AG09309 (cell line): ENCODE measurements around the gene PAAF1.

Experiments
- DNase-seq: peaks from one replicate; pipeline ENCODE4 v3.0.0-alpha.2; 2010; ENCODE audit warnings: low read depth
- H3K4me3 ChIP-seq: 2 replicates; pipeline ENCODE4 v1.5.1; 2011; ENCODE audit warnings: mild to moderate bottlenecking, low read depth, low read length, moderate library complexity; ENCODE audit not compliant: control insufficient read depth
- TF ChIP-seq, protein P1 (sequence below): IDR thresholded peaks from 2 replicates; pipeline ENCODE4 v1.5.1; 2011; ENCODE audit warnings: mild to moderate bottlenecking, low read depth, low read length, inconsistent platforms; ENCODE audit not compliant: insufficient read depth, control insufficient read depth; ENCODE audit errors: missing control alignments

PAAF1 gene

DNA sequence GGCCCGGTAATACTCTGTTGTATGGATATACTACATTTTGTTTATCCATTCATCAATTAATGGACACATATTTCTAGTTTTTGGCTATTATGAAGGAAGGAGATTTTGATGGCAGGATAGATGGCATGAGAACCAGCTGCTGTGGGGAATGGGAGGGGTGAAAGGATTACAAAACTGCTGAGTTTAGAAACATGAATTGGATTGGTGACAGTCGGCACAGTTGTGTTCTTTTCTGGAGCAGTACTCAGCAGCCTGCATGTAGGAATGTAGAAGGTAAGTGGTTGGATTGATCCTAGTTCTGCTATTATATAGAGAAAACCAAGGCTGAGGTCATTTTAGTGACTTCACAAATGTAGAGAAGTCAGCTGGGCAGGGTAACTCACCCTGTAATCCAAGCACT, 7.1 kb downstream of the PAAF1 start:
- TF ChIP-seq, protein P1, sequence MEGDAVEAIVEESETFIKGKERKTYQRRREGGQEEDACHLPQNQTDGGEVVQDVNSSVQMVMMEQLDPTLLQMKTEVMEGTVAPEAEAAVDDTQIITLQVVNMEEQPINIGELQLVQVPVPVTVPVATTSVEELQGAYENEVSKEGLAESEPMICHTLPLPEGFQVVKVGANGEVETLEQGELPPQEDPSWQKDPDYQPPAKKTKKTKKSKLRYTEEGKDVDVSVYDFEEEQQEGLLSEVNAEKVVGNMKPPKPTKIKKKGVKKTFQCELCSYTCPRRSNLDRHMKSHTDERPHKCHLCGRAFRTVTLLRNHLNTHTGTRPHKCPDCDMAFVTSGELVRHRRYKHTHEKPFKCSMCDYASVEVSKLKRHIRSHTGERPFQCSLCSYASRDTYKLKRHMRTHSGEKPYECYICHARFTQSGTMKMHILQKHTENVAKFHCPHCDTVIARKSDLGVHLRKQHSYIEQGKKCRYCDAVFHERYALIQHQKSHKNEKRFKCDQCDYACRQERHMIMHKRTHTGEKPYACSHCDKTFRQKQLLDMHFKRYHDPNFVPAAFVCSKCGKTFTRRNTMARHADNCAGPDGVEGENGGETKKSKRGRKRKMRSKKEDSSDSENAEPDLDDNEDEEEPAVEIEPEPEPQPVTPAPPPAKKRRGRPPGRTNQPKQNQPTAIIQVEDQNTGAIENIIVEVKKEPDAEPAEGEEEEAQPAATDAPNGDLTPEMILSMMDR = no peak

DNA sequence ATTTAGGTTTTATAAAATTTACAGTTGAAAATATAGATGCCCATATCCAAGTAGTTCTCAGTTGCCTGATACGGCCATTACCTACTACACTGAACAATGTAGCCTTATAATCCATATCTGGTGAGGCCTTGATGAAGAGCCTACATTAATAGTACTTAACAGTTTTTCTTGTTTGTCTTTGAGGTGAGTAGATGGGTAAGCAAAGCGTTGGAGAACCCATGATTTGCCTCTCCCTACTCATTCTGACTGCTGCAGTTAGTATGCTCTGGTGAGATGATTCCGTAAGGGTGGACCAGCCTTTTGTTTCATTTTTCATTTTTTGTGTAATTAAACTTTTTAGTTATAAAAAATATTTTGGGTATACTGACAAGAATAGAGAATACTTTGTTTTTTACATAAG, 11.4 kb downstream of the PAAF1 start:
- TF ChIP-seq, protein P1 = no peak
- no peak for DNase-seq
- H3K4me3 ChIP-seq = no peak overlapping the region

More for the DNA sequence above, 7.1 kb downstream of the PAAF1 start:
- no peak overlapping the region for H3K4me3 ChIP-seq
- DNase-seq = no peak

DNA sequence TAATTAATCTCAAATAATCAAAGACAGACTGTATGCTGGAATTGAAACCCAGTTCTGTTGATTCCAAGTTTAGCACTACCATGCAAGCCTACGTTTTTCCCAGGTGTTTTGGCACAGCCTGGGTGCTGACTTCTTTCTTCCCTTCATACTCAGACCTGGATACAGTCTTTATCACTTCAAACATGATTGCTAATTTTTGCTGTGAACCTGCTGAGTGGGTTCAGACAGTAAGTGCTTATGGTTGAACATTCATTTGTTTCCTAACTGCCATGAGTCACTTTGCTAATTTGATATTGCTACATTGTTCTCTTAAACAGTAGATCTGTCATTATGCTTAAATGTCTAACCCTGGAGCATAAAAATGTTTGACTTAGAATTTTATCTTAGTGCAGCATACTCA, 12.2 kb downstream of the PAAF1 start:
- peak; percentile 34 for DNase-seq
- no peak overlapping the region for H3K4me3 ChIP-seq
- TF ChIP-seq, protein P1 = no peak

DNA sequence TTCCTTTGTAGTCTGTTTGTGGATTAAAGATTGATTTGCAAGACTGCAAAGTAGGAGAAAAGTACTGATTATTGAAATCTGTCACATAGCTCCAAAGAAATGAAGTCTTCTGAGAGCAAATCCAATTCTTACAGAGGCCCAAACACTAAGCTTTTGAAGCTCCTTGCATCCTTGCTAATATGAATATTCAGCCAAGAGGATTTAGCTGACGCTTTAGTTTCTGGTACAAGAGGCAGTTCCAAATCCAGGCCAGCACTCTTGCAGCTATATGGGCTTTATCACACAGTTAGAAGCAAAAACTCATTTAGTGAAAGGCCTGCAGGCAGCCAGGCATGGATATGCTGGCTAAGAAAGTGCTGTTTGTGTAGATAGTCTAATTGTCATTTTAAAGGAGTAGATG, 12.7 kb downstream of the PAAF1 start:
- no peak for DNase-seq
- no peak overlapping the region for H3K4me3 ChIP-seq
- TF ChIP-seq, protein P1 = no peak

DNA sequence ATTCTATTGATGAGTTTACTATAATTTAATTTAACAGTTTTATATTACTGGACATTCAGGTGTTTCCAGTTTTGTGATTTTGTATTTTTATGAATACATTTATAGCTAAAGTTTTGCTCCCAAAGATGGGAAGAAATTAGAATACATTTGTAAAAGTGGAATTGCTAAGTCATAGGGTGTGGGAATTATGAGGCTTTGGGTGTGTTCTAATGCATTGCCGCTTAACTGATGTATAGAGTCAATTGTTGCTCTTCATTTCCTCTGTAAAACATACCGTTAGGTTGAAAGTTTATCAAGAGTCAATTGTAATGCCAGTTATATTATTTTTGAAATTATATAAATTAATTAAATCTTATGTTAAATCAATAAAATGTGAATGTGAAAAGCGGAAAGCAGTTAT, 16.2 kb downstream of the PAAF1 start:
- no peak overlapping the region for H3K4me3 ChIP-seq
- TF ChIP-seq, protein P1 = no peak
- DNase-seq = no peak

DNA sequence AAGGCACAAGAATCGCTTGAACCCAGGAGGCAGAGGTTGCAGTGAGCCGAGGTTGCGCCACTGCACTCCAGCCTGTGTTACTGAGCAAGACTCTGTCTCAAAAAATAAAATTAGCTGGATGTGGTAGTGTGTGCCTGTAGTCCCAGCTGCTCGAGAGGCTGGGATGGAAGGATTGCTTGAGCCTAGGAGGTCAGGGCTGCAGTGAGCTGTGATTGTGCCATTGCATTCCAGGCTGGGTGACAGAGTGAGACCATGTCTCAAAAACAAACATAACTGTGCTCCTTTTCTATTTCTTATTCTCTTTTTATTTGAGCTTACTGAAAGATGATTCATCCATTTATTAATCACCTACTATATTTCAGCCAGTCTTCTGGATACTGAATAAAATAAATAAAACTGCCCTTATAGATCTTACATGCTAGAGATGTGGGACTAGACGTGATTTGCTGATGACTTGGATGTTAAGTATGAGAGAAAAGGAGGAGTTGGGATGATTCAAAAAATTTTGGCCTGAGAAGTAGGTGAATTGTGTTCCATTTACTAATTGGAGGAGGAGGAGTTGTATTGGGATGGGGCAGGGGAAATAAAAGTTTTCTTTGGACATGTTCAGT, 18.0 kb downstream of the PAAF1 start:
- peak; percentile 11 for DNase-seq
- TF ChIP-seq, protein P1 = no peak
- H3K4me3 ChIP-seq = no peak overlapping the region
